HG02678 (cell line): ENCODE measurements around the gene RASD2.

Experiments used
- ATAC-seq: cut with Tn5 transposase; IDR thresholded peaks from one replicate; pipeline ENCODE4 v1.9.1; 2021; ENCODE audit warnings: mild to moderate bottlenecking, moderate library complexity; ENCODE audit not compliant: unreplicated experiment

The RASD2 gene

GRCh38 chr22:35558031-35558430 lies 17.4 kb downstream of the RASD2 start:
- ATAC-seq = no peak

- ATAC-seq = no peak
Observed at GRCh38 chr22:35558719-35559118, 18.1 kb downstream of the RASD2 start.

- no peak for ATAC-seq
Observed at GRCh38 chr22:35559354-35560005, 18.8 kb downstream of the RASD2 start.

- no peak for ATAC-seq
Observed at GRCh38 chr22:35560366-35560765, 19.7 kb downstream of the RASD2 start.

GRCh38 chr22:35560824-35561223 lies 20.2 kb downstream of the RASD2 start:
- ATAC-seq = no peak

GRCh38 chr22:35561796-35562526 lies 21.3 kb downstream of the RASD2 start:
- ATAC-seq = no peak

GRCh38 chr22:35563211-35563610 lies 22.6 kb downstream of the RASD2 start:
- ATAC-seq = no peak

GRCh38 chr22:35564975-35565867 lies 24.6 kb downstream of the RASD2 start:
- no peak for ATAC-seq

- ATAC-seq = no peak
Observed at GRCh38 chr22:35567351-35568141, 26.9 kb downstream of the RASD2 start.

- ATAC-seq = no peak
Observed at GRCh38 chr22:35568751-35569739, 28.4 kb downstream of the RASD2 start.

- no peak for ATAC-seq
Observed at GRCh38 chr22:35569916-35570315, 29.3 kb downstream of the RASD2 start.

- no peak for ATAC-seq
Observed at GRCh38 chr22:35570686-35571194, 30.1 kb downstream of the RASD2 start.

- ATAC-seq = no peak
Observed at GRCh38 chr22:35572556-35572955, 31.9 kb downstream of the RASD2 start.

- ATAC-seq = no peak
Observed at GRCh38 chr22:35575116-35575748, 34.6 kb downstream of the RASD2 start.

GRCh38 chr22:35576671-35577070 lies 36.0 kb downstream of the RASD2 start:
- ATAC-seq = no peak

- ATAC-seq = no peak
Observed at GRCh38 chr22:35577799-35578659, 37.4 kb downstream of the RASD2 start.

GRCh38 chr22:35578836-35579575 lies 38.4 kb downstream of the RASD2 start:
- no peak for ATAC-seq
